ENCODE measurements around the gene TERT. TPM values are rescaled to one million over a fixed set of nuclear protein-coding genes. Genes with fewer than 3 reads are reported as not detected.

The TERT gene
- total and polyA plus RNA-seq, 5 donors = not detected

GRCh38 chr5:1214936-1215220 is 80.0 kb downstream of the TERT start:
- WGBS = 84% methylated on average over 2 of the region's 2 CpGs
- H3K9me3 ChIP-seq (ENCODE audit: control insufficient read depth, low read length) = no peaks in the 10 kb centered on the region
- no peaks in the 10 kb centered on the region for H3K4me1 ChIP-seq (ENCODE audit: control insufficient read depth, insufficient read depth, low read length)
- no peak overlapping the region for H3K27ac ChIP-seq (ENCODE audit: low read length)
- DNase-seq (peak in 2 of 3 donors; percentile 3 to 13), ATAC-seq (no peak)
- no peaks in the 10 kb centered on the region for H3K27me3 ChIP-seq (ENCODE audit: control insufficient read depth, insufficient read depth)
- intact Hi-C loops (cut with DNase I) = no loop called here
- H3K4me3 ChIP-seq (ENCODE audit: low read length) = no peak overlapping the region

GRCh38 chr5:1214163-1214935 is 80.5 kb downstream of the TERT start:
- no peaks in the 10 kb centered on the region for H3K4me1 ChIP-seq (ENCODE audit: control insufficient read depth, insufficient read depth, low read length)
- H3K4me3 ChIP-seq (ENCODE audit: low read length) = no peak overlapping the region
- intact Hi-C loops (cut with DNase I) = no loop called here
- no peaks in the 10 kb centered on the region for H3K9me3 ChIP-seq (ENCODE audit: control insufficient read depth, low read length)
- H3K27ac ChIP-seq (ENCODE audit: low read length) = no peak overlapping the region
- DNase-seq (peak; percentile 1 to 37 (median 26)), ATAC-seq (no peak)
- no peaks in the 10 kb centered on the region for H3K27me3 ChIP-seq (ENCODE audit: control insufficient read depth, insufficient read depth)
- WGBS = 73% methylated on average over 22 of the region's 22 CpGs

GRCh38 chr5:1213508-1214162 is 81.2 kb downstream of the TERT start:
- Histone ChIP-seq H3K4me3 (ENCODE audit: low read length) (no peak overlapping the region), H3K9me3 (ENCODE audit: control insufficient read depth, low read length) (no peaks in the 10 kb centered on the region), H3K27ac (ENCODE audit: low read length) (no peak overlapping the region), H3K27me3 (ENCODE audit: control insufficient read depth, insufficient read depth) (no peaks in the 10 kb centered on the region), H3K4me1 (ENCODE audit: control insufficient read depth, insufficient read depth, low read length) (no peaks in the 10 kb centered on the region)
- DNase-seq (peak; percentile 11 to 44 (median 28)), ATAC-seq (no peak)
- intact Hi-C loops (cut with DNase I) = no loop called here
- 89% methylated on average over 25 of the region's 25 CpGs for WGBS

- no peak overlapping the region for H3K4me3 ChIP-seq (ENCODE audit: low read length)
- intact Hi-C loops (cut with DNase I) = no loop called here
- ATAC-seq (no peak), DNase-seq (peak; percentile 10 to 57 (median 25))
- no peaks in the 10 kb centered on the region for H3K27me3 ChIP-seq (ENCODE audit: control insufficient read depth, insufficient read depth)
- H3K4me1 ChIP-seq (ENCODE audit: control insufficient read depth, insufficient read depth, low read length) = no peaks in the 10 kb centered on the region
- no peak overlapping the region for H3K27ac ChIP-seq (ENCODE audit: low read length)
- 82% methylated on average over 18 of the region's 18 CpGs for WGBS
- H3K9me3 ChIP-seq (ENCODE audit: control insufficient read depth, low read length) = no peaks in the 10 kb centered on the region
These were observed 82.0 kb downstream of the TERT start for GRCh38 chr5:1212881-1213280.

- intact Hi-C loops (cut with DNase I) = no loop called here
- Histone ChIP-seq H3K4me3 (ENCODE audit: low read length) (no peak overlapping the region), H3K27me3 (ENCODE audit: control insufficient read depth, insufficient read depth) (no peaks in the 10 kb centered on the region), H3K4me1 (ENCODE audit: control insufficient read depth, insufficient read depth, low read length) (no peaks in the 10 kb centered on the region), H3K27ac (ENCODE audit: low read length) (no peak overlapping the region), H3K9me3 (ENCODE audit: control insufficient read depth, low read length) (no peaks in the 10 kb centered on the region)
- WGBS = 93% methylated on average over 20 of the region's 20 CpGs
- DNase-seq = peak; percentile 6 to 14 (median 12)
- no peak for ATAC-seq
These were observed 82.6 kb downstream of the TERT start for GRCh38 chr5:1212271-1212670.

GRCh38 chr5:1211701-1212100 is 83.2 kb downstream of the TERT start:
- Histone ChIP-seq H3K27ac (ENCODE audit: low read length) (no peak overlapping the region), H3K9me3 (ENCODE audit: control insufficient read depth, low read length) (no peaks in the 10 kb centered on the region), H3K4me1 (ENCODE audit: control insufficient read depth, insufficient read depth, low read length) (no peaks in the 10 kb centered on the region), H3K4me3 (ENCODE audit: low read length) (no peak overlapping the region), H3K27me3 (ENCODE audit: control insufficient read depth, insufficient read depth) (no peaks in the 10 kb centered on the region)
- DNase-seq (peak in 2 of 3 donors; percentile 1 to 7), ATAC-seq (no peak)
- WGBS = 92% methylated on average over 9 of the region's 9 CpGs
- intact Hi-C loops (cut with DNase I) = no loop called here

GRCh38 chr5:1210832-1211251 is 84.0 kb downstream of the TERT start:
- H3K27ac ChIP-seq (ENCODE audit: low read length) = no peak overlapping the region
- DNase-seq = peak; percentile 7 to 47 (median 20)
- WGBS = 79% methylated on average over 21 of the region's 21 CpGs
- no peak overlapping the region for H3K4me3 ChIP-seq (ENCODE audit: low read length)
- no peaks in the 10 kb centered on the region for H3K9me3 ChIP-seq (ENCODE audit: control insufficient read depth, low read length)
- H3K4me1 ChIP-seq (ENCODE audit: control insufficient read depth, insufficient read depth, low read length) = no peaks in the 10 kb centered on the region
- ATAC-seq = no peak
- no peaks in the 10 kb centered on the region for H3K27me3 ChIP-seq (ENCODE audit: control insufficient read depth, insufficient read depth)
- intact Hi-C loops (cut with DNase I) = no loop called here

GRCh38 chr5:1209896-1210776 is 84.7 kb downstream of the TERT start:
- intact Hi-C loops (cut with DNase I) = no loop called here
- 82% methylated on average over 21 of the region's 21 CpGs for WGBS
- no peak overlapping the region for H3K4me3 ChIP-seq (ENCODE audit: low read length)
- H3K27ac ChIP-seq (ENCODE audit: low read length) = no peak overlapping the region
- no peaks in the 10 kb centered on the region for H3K27me3 ChIP-seq (ENCODE audit: control insufficient read depth, insufficient read depth)
- DNase-seq = peak; percentile 7 to 46 (median 32)
- ATAC-seq = no peak
- H3K4me1 ChIP-seq (ENCODE audit: control insufficient read depth, insufficient read depth, low read length) = no peaks in the 10 kb centered on the region
- no peaks in the 10 kb centered on the region for H3K9me3 ChIP-seq (ENCODE audit: control insufficient read depth, low read length)

- no peak for ATAC-seq
- Histone ChIP-seq H3K4me3 (ENCODE audit: low read length) (no peak overlapping the region), H3K27ac (ENCODE audit: low read length) (no peak overlapping the region), H3K4me1 (ENCODE audit: control insufficient read depth, insufficient read depth, low read length) (no peaks in the 10 kb centered on the region), H3K9me3 (ENCODE audit: control insufficient read depth, low read length) (no peaks in the 10 kb centered on the region), H3K27me3 (ENCODE audit: control insufficient read depth, insufficient read depth) (no peaks in the 10 kb centered on the region)
- no peak for DNase-seq
- WGBS = 26% methylated on average over 2 of the region's 2 CpGs
- intact Hi-C loops (cut with DNase I) = no loop called here
These were observed 85.4 kb downstream of the TERT start for GRCh38 chr5:1209489-1209852.

- intact Hi-C loops (cut with DNase I) = no loop called here
- DNase-seq (peak; percentile 23 to 67 (median 41)), ATAC-seq (no peak)
- Histone ChIP-seq H3K4me3 (ENCODE audit: low read length) (no peak overlapping the region), H3K27ac (ENCODE audit: low read length) (no peak overlapping the region), H3K4me1 (ENCODE audit: control insufficient read depth, insufficient read depth, low read length) (no peaks in the 10 kb centered on the region), H3K27me3 (ENCODE audit: control insufficient read depth, insufficient read depth) (no peaks in the 10 kb centered on the region), H3K9me3 (ENCODE audit: control insufficient read depth, low read length) (no peaks in the 10 kb centered on the region)
- WGBS = 73% methylated on average over 24 of the region's 24 CpGs
These were observed 86.0 kb downstream of the TERT start for GRCh38 chr5:1208743-1209488.
